Stimulated activated CD8-positive, alpha-beta memory T cell treated with anti-CD3 and anti-CD28 coated beads, Interleukin-12 subunit alpha, Interleukin-12 subunit beta, amount 100 ng/mL, for 4 hours (primary cell): ENCODE results near the gene PI4K2B.
"Not testable (repeated sequence)": the region's sequence is repeated elsewhere in the genome, so short reads cannot be mapped to it uniquely, and the experiment has no call there.

ENCODE experiments used
- DNase-seq: peaks from one replicate; pipeline ENCODE4 v3.0.0-alpha.2; 2020; ENCODE audit warnings: low read depth

Gene PI4K2B

GRCh38 chr4:25306518-25307057 is 72.8 kb downstream of the PI4K2B start:
- no peak for DNase-seq

- DNase-seq = no peak
Measured at GRCh38 chr4:25307596-25307995, 73.8 kb downstream of the PI4K2B start.

- no peak for DNase-seq
Measured at GRCh38 chr4:25308306-25308705, 74.5 kb downstream of the PI4K2B start.

GRCh38 chr4:25308761-25309160 is 74.9 kb downstream of the PI4K2B start:
- DNase-seq = no peak

- no peak for DNase-seq
Measured at GRCh38 chr4:25310066-25310802, 76.4 kb downstream of the PI4K2B start.

GRCh38 chr4:25310803-25311166 is 77.0 kb downstream of the PI4K2B start:
- no peak for DNase-seq

- DNase-seq = peak; percentile 86
Measured at GRCh38 chr4:25312496-25313200, 78.8 kb downstream of the PI4K2B start, which contains the start of gene ZCCHC4. TSS of gene ZCCHC4 (plus strand) at chr4:25312774. CDS start at chr4:25312810, 36 bp downstream.

GRCh38 chr4:25313201-25313895 is 79.5 kb downstream of the PI4K2B start:
- no peak for DNase-seq

- no peak for DNase-seq
Measured at GRCh38 chr4:25320336-25320735, 86.5 kb downstream of the PI4K2B start.

GRCh38 chr4:25320773-25321172 is 86.9 kb downstream of the PI4K2B start:
- DNase-seq = no peak

- no peak for DNase-seq
Measured at GRCh38 chr4:25321703-25322102, 87.9 kb downstream of the PI4K2B start.

GRCh38 chr4:25328463-25328862 is 94.6 kb downstream of the PI4K2B start:
- DNase-seq = not testable (repeated sequence)
